Activated CD4-positive, alpha-beta memory T cell treated with anti-CD3 and anti-CD28 coated beads, Interleukin-2, amount 10 ng/mL, durations not matched to agents 7 days and 5 days (primary cell): ENCODE measurements around the gene EREG. TPM values are rescaled to one million over a fixed set of nuclear protein-coding genes. Genes with fewer than 3 reads are reported as not detected.

Experiments
- CTCF ChIA-PET: fragments of 350-600 bp; sonication (Branson Sonifier 250); formaldehyde crosslinking; loops from one replicate; lab custom pipeline; 2021; ENCODE audit warnings: antibody characterized with exemption, inconsistent platforms; lab: Charles Lee
- POLR2A ChIA-PET: fragments of 350-600 bp; sonication (Branson Sonifier 250); formaldehyde crosslinking; loops from one replicate; lab custom pipeline; 2021; ENCODE audit warnings: antibody characterized with exemption; lab: Charles Lee
- DNase-seq: peaks from one replicate; pipeline ENCODE4 v3.0.0-alpha.2; 2020
- H3K27ac Mint-ChIP-seq: one replicate; pipeline ENCODE4 v1.8.0; 2021; ENCODE audit warnings: mild to moderate bottlenecking, mixed read lengths
- H3K27me3 Mint-ChIP-seq: one replicate; pipeline ENCODE4 v1.8.0; 2021; ENCODE audit warnings: mixed read lengths
- H3K36me3 Mint-ChIP-seq: one replicate; pipeline ENCODE4 v1.8.0; 2021; ENCODE audit warnings: low read depth, mixed read lengths
- H3K4me1 Mint-ChIP-seq: one replicate; pipeline ENCODE4 v1.8.0; 2021; ENCODE audit warnings: mixed read lengths
- H3K4me3 Mint-ChIP-seq: one replicate; pipeline ENCODE4 v1.8.0; 2021; ENCODE audit warnings: mild to moderate bottlenecking, mixed read lengths
- H3K9me3 Mint-ChIP-seq: one replicate; pipeline ENCODE4 v1.8.0; 2021; ENCODE audit warnings: mixed read lengths
- total RNA-seq, 2 experiments: library from RNA; stranded (reverse); gene quantifications; one replicate each; pipeline ENCODE4 v1.2.3, GENCODE V29; 2021

Gene EREG
- total RNA-seq, 2 experiments from 2014 or later, result not detected

- no peak for DNase-seq
- ChIA-PET CTCF (interaction anchor here (0.7 to 3.4 kb wide), 5 partner anchors 67 to 297 kb away, joined by 3 to 15 read pairs (median 3); partner anchors contain the start of gene AREG), POLR2A (no interaction called here)
- Mint-ChIP-seq H3K27me3 (peaks cover 8% of the 10 kb centered on the region), H3K4me3 (no peak overlapping the region), H3K36me3 (no peaks in the 10 kb centered on the region), H3K27ac (no peak overlapping the region), H3K9me3 (no peaks in the 10 kb centered on the region), H3K4me1 (peaks cover 2% of the 10 kb centered on the region)
Measured at GRCh38 chr4:74378573-74378972, 13.6 kb downstream of the EREG start.

- ChIA-PET POLR2A (no interaction called here), CTCF (no interaction called here)
- DNase-seq, result no peak
- H3K4me3 Mint-ChIP-seq, result no peak overlapping the region
- H3K27ac Mint-ChIP-seq, result no peak overlapping the region
- no peaks in the 10 kb centered on the region for H3K36me3 Mint-ChIP-seq
- H3K4me1 Mint-ChIP-seq, result no peaks in the 10 kb centered on the region
- H3K27me3 Mint-ChIP-seq, result peaks cover 6% of the 10 kb centered on the region
- no peaks in the 10 kb centered on the region for H3K9me3 Mint-ChIP-seq
Measured at GRCh38 chr4:74379912-74380311, 15.0 kb downstream of the EREG start.

GRCh38 chr4:74385386-74385785 is 20.4 kb downstream of the EREG start:
- H3K9me3 Mint-ChIP-seq, result no peaks in the 10 kb centered on the region
- no peaks in the 10 kb centered on the region for H3K36me3 Mint-ChIP-seq
- no peak for DNase-seq
- H3K27ac Mint-ChIP-seq, result no peak overlapping the region
- peaks cover 6% of the 10 kb centered on the region for H3K27me3 Mint-ChIP-seq
- H3K4me3 Mint-ChIP-seq, result no peak overlapping the region
- CTCF ChIA-PET, result interaction anchor here (1.1 kb wide), 1 partner anchor 59 kb away, joined by 4 read pairs; the partner anchor contains the start of gene AREG
- POLR2A ChIA-PET, result interaction anchor here (0.9 kb wide), 1 partner anchor 13 kb away, joined by 3 read pairs; no protein-coding TSS in a partner anchor
- H3K4me1 Mint-ChIP-seq, result no peaks in the 10 kb centered on the region

GRCh38 chr4:74386159-74386558 is 21.2 kb downstream of the EREG start:
- Mint-ChIP-seq H3K9me3 (no peaks in the 10 kb centered on the region), H3K4me3 (no peak overlapping the region), H3K36me3 (no peaks in the 10 kb centered on the region), H3K27me3 (peaks cover 3% of the 10 kb centered on the region), H3K4me1 (no peaks in the 10 kb centered on the region), H3K27ac (no peak overlapping the region)
- DNase-seq, result no peak
- CTCF ChIA-PET, result no interaction called here
- POLR2A ChIA-PET, result no interaction called here

- H3K4me3 Mint-ChIP-seq, result no peak overlapping the region
- H3K36me3 Mint-ChIP-seq, result no peaks in the 10 kb centered on the region
- H3K27me3 Mint-ChIP-seq, result peaks cover 3% of the 10 kb centered on the region
- CTCF ChIA-PET, result no interaction called here
- POLR2A ChIA-PET, result no interaction called here
- H3K27ac Mint-ChIP-seq, result no peak overlapping the region
- H3K4me1 Mint-ChIP-seq, result no peaks in the 10 kb centered on the region
- DNase-seq, result no peak
- no peaks in the 10 kb centered on the region for H3K9me3 Mint-ChIP-seq
Measured at GRCh38 chr4:74387790-74388189, 22.8 kb downstream of the EREG start.

GRCh38 chr4:74389494-74389893 is 24.5 kb downstream of the EREG start:
- Mint-ChIP-seq H3K4me3 (no peak overlapping the region), H3K27ac (no peak overlapping the region), H3K9me3 (no peaks in the 10 kb centered on the region), H3K36me3 (no peaks in the 10 kb centered on the region), H3K4me1 (no peaks in the 10 kb centered on the region), H3K27me3 (peaks cover 3% of the 10 kb centered on the region)
- ChIA-PET CTCF (no interaction called here), POLR2A (no interaction called here)
- no peak for DNase-seq

- Mint-ChIP-seq H3K4me1 (no peaks in the 10 kb centered on the region), H3K27me3 (peaks cover 3% of the 10 kb centered on the region), H3K9me3 (no peaks in the 10 kb centered on the region), H3K4me3 (no peak overlapping the region), H3K36me3 (no peaks in the 10 kb centered on the region), H3K27ac (no peak overlapping the region)
- POLR2A ChIA-PET, result no interaction called here
- DNase-seq, result no peak
- CTCF ChIA-PET, result no interaction called here
Measured at GRCh38 chr4:74390677-74391076, 25.7 kb downstream of the EREG start.

GRCh38 chr4:74391346-74391745 is 26.4 kb downstream of the EREG start:
- Mint-ChIP-seq H3K4me1 (no peaks in the 10 kb centered on the region), H3K9me3 (no peaks in the 10 kb centered on the region), H3K36me3 (no peaks in the 10 kb centered on the region), H3K27ac (no peak overlapping the region), H3K27me3 (peaks cover 3% of the 10 kb centered on the region), H3K4me3 (no peak overlapping the region)
- DNase-seq, result no peak
- POLR2A ChIA-PET, result no interaction called here
- CTCF ChIA-PET, result no interaction called here

- Mint-ChIP-seq H3K4me1 (no peaks in the 10 kb centered on the region), H3K36me3 (no peaks in the 10 kb centered on the region), H3K4me3 (no peak overlapping the region), H3K27me3 (peaks cover 3% of the 10 kb centered on the region), H3K9me3 (no peaks in the 10 kb centered on the region), H3K27ac (no peak overlapping the region)
- ChIA-PET CTCF (no interaction called here), POLR2A (no interaction called here)
- no peak for DNase-seq
Measured at GRCh38 chr4:74391890-74392475, 27.0 kb downstream of the EREG start.

GRCh38 chr4:74394476-74395136 is 29.7 kb downstream of the EREG start:
- CTCF ChIA-PET, result no interaction called here
- POLR2A ChIA-PET, result no interaction called here

GRCh38 chr4:74395633-74396032 is 30.7 kb downstream of the EREG start:
- Mint-ChIP-seq H3K9me3 (no peaks in the 10 kb centered on the region), H3K27me3 (peaks cover 2% of the 10 kb centered on the region), H3K4me3 (no peak overlapping the region), H3K4me1 (peaks cover 6% of the 10 kb centered on the region), H3K36me3 (no peaks in the 10 kb centered on the region), H3K27ac (no peak overlapping the region)
- ChIA-PET CTCF (no interaction called here), POLR2A (no interaction called here)
- no peak for DNase-seq

More at GRCh38 chr4:74394476-74395136, 29.7 kb downstream of the EREG start:
- Mint-ChIP-seq H3K9me3 (no peaks in the 10 kb centered on the region), H3K27ac (no peak overlapping the region), H3K36me3 (no peaks in the 10 kb centered on the region), H3K4me1 (peaks cover 6% of the 10 kb centered on the region), H3K4me3 (no peak overlapping the region), H3K27me3 (peaks cover under 1% of the 10 kb centered on the region)
- DNase-seq, result no peak

GRCh38 chr4:74397748-74398426 is 32.9 kb downstream of the EREG start:
- H3K27ac Mint-ChIP-seq, result peak overlapping the region; percentile 88

More at GRCh38 chr4:74397748-74398426, 32.9 kb downstream of the EREG start:
- no peak for DNase-seq
- POLR2A ChIA-PET, result interaction anchor here (0.9 to 2.2 kb wide), 2 partner anchors 48 to 235 kb away, joined by 3 to 11 read pairs; partner anchors contain the start of gene AREG
- Mint-ChIP-seq H3K27me3 (peaks cover 2% of the 10 kb centered on the region), H3K9me3 (no peaks in the 10 kb centered on the region), H3K36me3 (no peaks in the 10 kb centered on the region), H3K4me1 (peaks cover 6% of the 10 kb centered on the region), H3K4me3 (peak overlapping the region; percentile 93)
- CTCF ChIA-PET, result interaction anchor here (1.3 kb wide), 1 partner anchor 168 kb away, joined by 3 read pairs; no protein-coding TSS in a partner anchor
